ENCODE data around the gene ELAVL4. TPM values are rescaled to one million over a fixed set of nuclear protein-coding genes. Genes with fewer than 3 reads are reported as not detected.

The ELAVL4 gene
- total and polyA plus RNA-seq, 11 donors, result 0.08 to 0.37 (median 0.32) TPM; not detected in 8

DNA sequence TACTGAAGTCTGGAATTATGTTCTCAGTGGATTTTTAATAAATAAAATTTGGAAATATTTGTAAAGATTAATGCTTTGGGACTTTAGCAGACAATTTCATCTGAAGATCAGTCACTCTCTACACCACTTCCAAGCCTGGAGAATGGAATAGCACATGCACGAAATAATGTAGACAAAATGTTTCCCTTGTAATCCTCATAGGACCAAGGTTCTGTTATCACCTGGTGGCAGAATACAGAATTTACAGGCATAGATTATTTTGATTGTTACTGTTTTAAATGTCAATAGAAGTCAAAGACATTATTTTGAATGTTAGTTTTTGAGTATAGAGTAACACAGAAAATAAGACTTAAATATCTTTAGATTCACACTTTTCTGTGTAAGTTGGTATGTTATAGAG, 9.1 kb upstream of the ELAVL4 start:
- intact Hi-C loops (cut with DNase I), result no loop called here
- DNase-seq (no peak), ATAC-seq (no peak)
- no peaks in the 10 kb centered on the region for H3K36me3 ChIP-seq
- H3K4me3 ChIP-seq, result no peak overlapping the region
- no peaks in the 10 kb centered on the region for H3K27me3 ChIP-seq
- H3K9me3 ChIP-seq, result no peaks in the 10 kb centered on the region
- H3K27ac ChIP-seq, result no peak overlapping the region
- no peaks in the 10 kb centered on the region for H3K4me1 ChIP-seq
- no peak for TF ChIP-seq POLR2A (IDR thresholded peaks at IDR 0.05)
- TF ChIP-seq CTCF (IDR thresholded peaks at IDR 0.05), result no peak
- WGBS, 4 donors, result 65 to 73% (median 72%) methylated on average over 1 of the region's 1 CpG

DNA sequence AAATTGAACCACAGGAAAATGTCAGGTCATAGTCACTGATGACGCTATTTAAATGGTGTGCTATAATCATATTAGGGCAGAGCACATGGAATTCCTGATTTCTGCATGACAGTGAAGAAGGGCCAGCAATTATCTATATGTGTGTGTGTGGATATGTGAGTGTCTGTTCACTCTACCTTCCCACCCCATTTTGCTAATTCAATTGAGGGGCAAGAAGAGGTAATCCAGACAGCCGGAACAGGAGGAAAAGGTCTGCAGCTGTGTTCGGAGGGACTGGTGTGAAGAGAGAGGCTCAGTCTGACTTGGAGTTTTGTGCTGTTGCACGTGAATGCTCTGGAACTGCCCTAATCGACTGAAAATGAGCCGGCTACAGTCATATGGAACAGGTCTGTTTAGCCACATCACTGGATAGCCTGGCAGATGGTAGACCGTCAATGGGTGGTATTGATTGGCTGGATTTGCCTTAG, 5.1 kb upstream of the ELAVL4 start:
- no peak overlapping the region for H3K4me3 ChIP-seq
- no peaks in the 10 kb centered on the region for H3K4me1 ChIP-seq
- intact Hi-C loops (cut with DNase I), result no loop called here
- H3K9me3 ChIP-seq, result no peaks in the 10 kb centered on the region
- no peaks in the 10 kb centered on the region for H3K36me3 ChIP-seq
- ATAC-seq (no peak), DNase-seq (no peak)
- peaks cover 0 to 19% (median 2%) of the 10 kb centered on the region in 9 donors for H3K27me3 ChIP-seq
- WGBS, 4 donors, result 59 to 70% (median 63%) methylated on average over 7 of the region's 7 CpGs
- no peak overlapping the region for H3K27ac ChIP-seq
- no peak for TF ChIP-seq POLR2A (IDR thresholded peaks at IDR 0.05)
- TF ChIP-seq CTCF (IDR thresholded peaks at IDR 0.05), result no peak

DNA sequence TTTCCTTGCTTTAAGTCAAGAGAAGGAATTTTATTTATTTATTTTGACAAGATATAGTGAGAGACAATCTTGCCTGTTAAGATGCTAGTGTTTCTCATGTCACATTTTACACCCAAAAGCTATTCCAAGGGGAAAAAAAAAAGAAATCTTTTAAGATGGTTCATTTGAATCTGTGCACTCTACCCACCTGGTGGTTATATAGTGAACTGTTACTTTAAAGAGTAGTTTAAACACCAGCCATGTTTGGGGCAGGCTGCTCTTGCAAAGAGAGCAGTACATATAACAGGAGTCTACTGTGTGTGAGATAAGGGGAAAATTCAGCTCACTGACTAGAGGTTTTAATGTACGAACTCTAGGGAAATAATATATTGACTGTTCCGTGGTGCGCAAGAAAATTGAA, 3.3 kb upstream of the ELAVL4 start:
- no peak overlapping the region for H3K4me3 ChIP-seq
- no peaks in the 10 kb centered on the region for H3K9me3 ChIP-seq
- H3K27me3 ChIP-seq, result peaks cover 0 to 37% (median 7%) of the 10 kb centered on the region in 9 donors
- no peak overlapping the region for H3K27ac ChIP-seq
- 53 to 61% (median 59%) methylated on average over 3 of the region's 3 CpGs for WGBS, 4 donors
- no peak for DNase-seq
- ATAC-seq, result no peak
- H3K4me1 ChIP-seq, result peaks cover 0 to 6% (median 0%) of the 10 kb centered on the region in 12 donors
- intact Hi-C loops (cut with DNase I), result no loop called here
- TF ChIP-seq POLR2A (IDR thresholded peaks at IDR 0.05), result no peak
- peak in 2 of 12 donors; percentile 17 to 44 for TF ChIP-seq CTCF (IDR thresholded peaks at IDR 0.05)
- H3K36me3 ChIP-seq, result no peaks in the 10 kb centered on the region

- intact Hi-C loops (cut with DNase I), result no loop called here
- peaks cover 0 to 45% (median 9%) of the 10 kb centered on the region in 9 donors for H3K27me3 ChIP-seq
- WGBS, 4 donors, result 80 to 82% (median 81%) methylated on average over 12 of the region's 12 CpGs
Observed at GRCh38 chr1:50106095-50106761, 2.5 kb upstream of the ELAVL4 start.

More at GRCh38 chr1:50106095-50106761, 2.5 kb upstream of the ELAVL4 start:
- Histone ChIP-seq H3K9me3 (no peaks in the 10 kb centered on the region), H3K27ac (no peak overlapping the region), H3K4me3 (no peak overlapping the region), H3K4me1 (peaks cover 0 to 7% (median 0%) of the 10 kb centered on the region in 12 donors), H3K36me3 (no peaks in the 10 kb centered on the region)
- DNase-seq (no peak), ATAC-seq (no peak)
- no peak for TF ChIP-seq POLR2A (IDR thresholded peaks at IDR 0.05)
- TF ChIP-seq CTCF (IDR thresholded peaks at IDR 0.05), result no peak
